B cell (primary cell): ENCODE data around the gene JARID2.

Experiments used
- CTCF ChIP-seq: fragments of 200-600 bp; IDR thresholded peaks from one replicate; pipeline ENCODE4 v1.8.0; 2022; ENCODE audit warnings: antibody characterized with exemption, mild to moderate bottlenecking
- EZH2 ChIP-seq: IDR thresholded peaks from 2 replicates; pipeline ENCODE4 v1.6.1; 2012; ENCODE audit warnings: borderline replicate concordance, low read depth, mild to moderate bottlenecking, moderate library complexity, low read length; ENCODE audit not compliant: insufficient read depth, poor library complexity, severe bottlenecking

GRCh38 chr6:15310680-15311079 is 64.8 kb downstream of the JARID2 start:
- TF ChIP-seq CTCF (no peak), EZH2 (no peak)
